Cortex of kidney (tissue), 1 donor: ENCODE data around the gene AP4M1.
A peak's percentile ranks its signal among the peaks of the same experiment; 100 is the strongest.

Experiments
- DNase-seq: peaks from one replicate; lab custom pipeline; 2025; lab: John Stamatoyannopoulos, UW

The AP4M1 gene

GRCh38 chr7:100087055-100087750 is 14.2 kb upstream of the AP4M1 start:
- no peak for DNase-seq

- no peak for DNase-seq
These were observed 13.3 kb upstream of the AP4M1 start for GRCh38 chr7:100088095-100088620.

GRCh38 chr7:100088621-100089457 is 12.6 kb upstream of the AP4M1 start, which contains the start of gene COPS6:
Gene COPS6, plus strand, starts transcription at chr7:100088969. Its CDS starts 22 bp downstream, at chr7:100088991.
- peak; percentile 48 for DNase-seq

GRCh38 chr7:100089458-100090196 is 11.8 kb upstream of the AP4M1 start:
- DNase-seq, result no peak

- no peak for DNase-seq
These were observed 10.7 kb upstream of the AP4M1 start for GRCh38 chr7:100090527-100091410.

GRCh38 chr7:100091411-100092181 is 9.8 kb upstream of the AP4M1 start:
- DNase-seq, result no peak

- DNase-seq, result no peak
These were observed 8.4 kb upstream of the AP4M1 start for GRCh38 chr7:100093054-100093453.

- no peak for DNase-seq
These were observed 7.9 kb upstream of the AP4M1 start for GRCh38 chr7:100093498-100093897.

- DNase-seq, result no peak
These were observed 7.4 kb upstream of the AP4M1 start for GRCh38 chr7:100093925-100094486.

- DNase-seq, result no peak
These were observed 6.2 kb upstream of the AP4M1 start for GRCh38 chr7:100095289-100095688.

GRCh38 chr7:100095704-100096103 is 5.7 kb upstream of the AP4M1 start:
- no peak for DNase-seq

- DNase-seq, result no peak
These were observed 2.5 kb upstream of the AP4M1 start for GRCh38 chr7:100098913-100099312.

- DNase-seq, result no peak
These were observed 2.0 kb upstream of the AP4M1 start for GRCh38 chr7:100099452-100099851.

- DNase-seq, result peak; percentile 33
These were observed 925 bp upstream of the AP4M1 start for GRCh38 chr7:100100420-100101015.

GRCh38 chr7:100102950-100103840 is 1.8 kb downstream of the AP4M1 start:
- no peak for DNase-seq

GRCh38 chr7:100105534-100105933 is 4.1 kb downstream of the AP4M1 start:
- DNase-seq, result no peak

GRCh38 chr7:100106633-100107032 is 5.2 kb downstream of the AP4M1 start:
- no peak for DNase-seq

- DNase-seq, result no peak
These were observed 5.8 kb downstream of the AP4M1 start for GRCh38 chr7:100107125-100107737.
